ENCODE results near the gene RNF8.
"Not testable (repeated sequence)": the region's sequence is repeated elsewhere in the genome, so short reads cannot be mapped to it uniquely, and the experiment has no call there.

Gene RNF8

DNA sequence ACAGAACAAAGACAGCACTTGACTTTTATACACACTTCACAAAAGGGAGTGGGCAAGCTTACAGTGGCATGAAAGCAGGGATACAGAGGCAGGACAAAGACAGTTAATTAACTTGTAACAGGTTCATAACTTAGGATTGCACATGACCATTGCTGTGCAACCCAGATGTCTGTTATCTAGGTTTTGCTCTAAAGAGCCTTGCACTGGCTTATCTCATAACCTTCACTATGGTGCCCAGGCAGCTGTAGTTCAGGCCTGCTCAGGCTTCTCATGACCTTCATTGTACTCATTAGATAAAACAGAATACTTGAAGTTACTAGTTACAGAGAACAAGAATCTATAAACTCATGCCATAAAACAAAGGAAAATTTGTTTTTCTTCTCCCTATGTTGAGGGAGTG lies 47.9 kb downstream of the RNF8 start:
- DNase-seq, result not testable (repeated sequence)

DNA sequence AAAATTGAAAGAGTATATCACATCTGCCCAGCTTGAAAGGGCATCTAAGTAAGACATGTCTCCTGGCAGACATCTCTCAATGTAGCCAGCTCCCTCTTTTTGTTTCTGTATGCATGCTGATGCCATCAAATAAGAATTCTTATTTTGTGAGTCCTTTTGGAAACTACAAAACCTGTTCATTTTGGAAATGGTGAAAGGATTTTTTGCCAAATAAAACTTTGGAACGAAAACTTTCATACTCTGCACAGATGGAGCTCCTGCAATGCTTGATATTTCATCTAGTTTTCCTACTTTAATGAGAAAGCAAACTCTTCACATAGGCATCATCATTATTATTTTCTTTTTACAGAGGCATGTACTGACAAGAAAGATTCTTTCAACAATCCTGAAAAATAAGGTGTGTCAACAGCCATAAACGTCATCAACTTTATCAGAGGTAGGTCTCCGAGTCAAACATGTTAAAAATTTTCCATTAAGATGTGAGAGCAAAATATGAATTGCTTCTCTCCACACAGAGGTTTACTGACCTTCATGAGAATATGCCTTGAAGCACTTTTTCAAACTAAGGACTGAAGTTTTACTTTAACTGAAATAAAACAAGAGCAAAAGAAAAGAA lies 53.1 kb downstream of the RNF8 start:
- no peak for DNase-seq

DNA sequence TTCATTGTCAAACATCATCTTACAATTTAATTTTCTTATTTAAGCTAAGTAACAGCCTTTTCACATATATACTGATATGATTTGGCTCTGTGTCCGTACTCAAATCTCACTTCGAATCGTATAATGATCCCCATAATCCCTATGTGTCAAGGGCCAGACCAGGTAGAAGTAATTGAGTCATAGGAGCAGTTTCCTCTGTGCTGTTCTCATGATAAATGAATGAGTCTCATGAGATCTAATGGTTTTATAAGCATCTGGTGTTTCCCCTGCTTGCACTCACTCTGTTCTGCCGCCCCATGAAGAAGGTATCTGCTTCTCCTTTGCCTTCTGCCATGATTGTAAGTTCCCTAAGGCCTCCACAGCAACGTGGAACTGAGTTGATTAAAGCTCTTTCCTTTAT lies 54.2 kb downstream of the RNF8 start:
- DNase-seq, result no peak

DNA sequence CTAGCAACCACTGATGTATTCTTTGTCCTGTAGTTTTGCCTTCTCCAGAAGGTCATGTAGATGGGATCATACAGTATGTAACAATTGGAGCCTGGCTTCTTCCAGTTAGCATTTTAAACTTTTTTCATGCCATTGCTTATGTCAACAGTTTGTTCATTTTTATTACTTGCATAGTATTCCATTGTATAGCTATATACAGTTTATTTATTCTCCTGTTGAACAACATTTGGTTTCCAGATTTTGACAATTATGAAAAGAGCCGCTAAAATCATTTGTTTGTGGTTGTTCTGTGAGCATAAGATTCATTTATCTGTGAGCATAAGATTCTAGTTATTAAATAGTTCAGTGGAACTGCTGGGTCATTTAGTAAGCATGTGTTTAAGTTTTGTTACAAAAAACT lies 55.7 kb downstream of the RNF8 start:
- DNase-seq, result no peak

DNA sequence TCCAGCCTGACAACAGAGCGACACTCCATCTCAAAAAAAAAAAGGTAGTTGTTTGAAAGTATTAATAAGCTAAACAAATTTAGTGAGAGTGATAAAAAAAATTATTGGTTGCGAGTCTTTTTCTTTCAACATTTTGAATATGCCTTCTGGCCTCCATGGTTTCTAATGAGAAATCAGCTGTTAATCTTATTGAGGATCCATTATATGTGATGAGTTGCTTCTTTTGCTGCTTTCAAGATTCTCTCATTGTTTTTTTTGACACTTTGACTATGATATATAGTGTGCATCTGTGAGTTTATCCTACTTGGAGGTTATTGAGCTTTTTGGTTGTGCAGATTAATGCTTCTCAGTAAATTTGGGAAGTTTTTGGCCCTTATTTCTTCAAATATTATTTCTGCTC lies 63.6 kb downstream of the RNF8 start:
- DNase-seq, result no peak

DNA sequence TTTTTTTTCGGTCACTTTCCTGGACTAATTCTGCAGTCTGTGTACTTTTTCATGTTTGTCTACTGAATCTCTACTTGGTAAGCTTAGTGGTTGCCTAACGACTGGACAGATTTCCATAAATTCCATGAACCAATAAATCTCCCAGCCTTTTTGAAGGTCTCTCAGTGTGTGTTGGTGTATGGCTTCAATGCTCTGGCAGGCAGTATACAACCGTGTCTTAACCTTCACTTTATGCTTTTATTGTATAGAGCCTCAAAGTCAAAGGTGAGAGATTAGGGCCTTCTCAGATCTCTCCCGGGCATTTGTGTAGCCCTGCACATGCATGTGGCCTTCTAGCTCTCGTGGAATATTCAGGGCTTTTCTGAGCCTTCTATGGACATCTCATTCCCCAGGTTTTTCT lies 64.9 kb downstream of the RNF8 start:
- no peak for DNase-seq

DNA sequence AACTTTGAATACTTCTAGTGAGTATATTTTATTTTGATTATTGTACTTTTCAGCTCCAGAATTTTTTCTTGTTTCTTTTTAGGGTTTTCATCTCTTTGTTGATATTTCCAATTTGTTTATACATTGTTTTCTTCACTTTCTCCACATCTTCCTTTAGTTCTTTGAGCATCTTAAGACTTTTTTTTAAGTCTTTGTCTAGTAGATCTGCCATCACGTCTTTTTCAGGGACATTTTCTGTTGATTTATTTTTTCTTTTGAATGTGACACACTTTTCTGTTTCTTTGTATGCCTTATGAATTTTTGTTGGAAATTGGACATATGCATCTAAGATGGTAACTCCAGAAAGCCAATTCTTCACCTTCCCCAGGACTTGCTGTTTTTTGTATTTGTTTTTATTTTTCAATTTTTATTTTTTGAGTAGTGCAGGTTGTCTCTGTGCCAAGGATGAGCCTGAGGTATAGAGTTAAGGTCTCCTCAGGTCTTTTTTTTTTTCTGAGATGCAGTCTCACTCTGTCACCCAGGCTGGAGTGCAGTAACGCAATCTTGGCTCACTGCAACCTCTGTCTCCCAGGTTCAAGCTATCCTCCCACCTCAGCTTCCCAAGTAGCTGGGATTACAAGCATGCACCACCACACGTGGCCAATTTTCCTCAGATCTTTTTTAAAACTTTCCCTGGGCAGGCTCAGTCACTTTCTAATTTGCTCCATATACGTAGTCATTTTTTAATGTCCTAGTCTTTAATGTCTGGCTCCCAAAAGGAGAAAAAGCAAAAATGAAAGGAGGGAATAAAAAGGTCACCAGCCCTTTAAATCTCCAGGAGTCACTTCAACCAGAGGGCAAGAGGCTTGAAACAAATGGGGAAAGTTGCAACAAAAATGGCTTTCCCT lies 72.5 kb downstream of the RNF8 start:
- no peak for DNase-seq

DNA sequence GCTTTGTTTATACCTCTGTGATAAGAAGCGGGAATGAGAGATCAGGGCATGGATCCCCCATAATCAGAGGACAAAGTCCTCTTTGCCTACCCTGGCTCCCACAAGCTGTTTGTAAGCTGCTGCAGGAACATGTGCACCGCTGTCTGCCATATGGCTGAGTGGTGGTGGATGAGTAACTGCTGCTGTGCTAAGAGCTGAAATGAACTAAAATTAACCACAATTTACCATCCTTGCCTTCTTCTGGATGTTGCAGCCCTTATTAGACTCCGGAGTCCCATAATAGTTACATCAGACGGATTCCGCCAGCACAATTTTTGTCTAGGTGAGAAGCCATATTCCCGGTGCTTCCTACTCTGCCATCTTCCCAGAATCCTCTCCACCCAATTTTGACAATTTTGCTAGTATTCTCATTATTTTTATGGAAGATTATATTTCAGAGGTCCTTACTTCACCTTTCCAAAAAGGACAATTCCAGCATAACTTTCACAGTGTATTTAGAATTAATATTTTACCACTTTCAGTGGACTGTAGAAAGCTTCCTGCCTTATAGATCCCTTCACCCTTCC lies 73.2 kb downstream of the RNF8 start:
- DNase-seq, result no peak

DNA sequence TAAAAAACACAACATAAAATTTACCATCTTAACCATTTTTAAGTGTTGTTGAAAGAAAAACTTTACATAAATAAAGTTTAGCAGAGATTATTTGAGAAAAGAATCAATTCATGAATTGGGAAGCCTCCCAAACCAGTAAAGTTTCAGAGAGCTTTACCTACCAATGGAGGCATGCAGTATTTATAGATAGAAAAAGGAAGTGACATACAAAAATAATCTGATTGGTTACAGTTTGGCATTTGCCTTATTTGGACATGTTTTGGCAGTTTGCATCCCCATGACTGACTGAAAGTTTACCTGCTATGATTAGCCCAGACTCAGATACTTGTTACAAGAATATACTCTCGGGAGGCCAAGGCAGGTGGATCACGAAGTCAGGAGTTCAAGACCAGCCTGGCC lies 75.6 kb downstream of the RNF8 start:
- no peak for DNase-seq

DNA sequence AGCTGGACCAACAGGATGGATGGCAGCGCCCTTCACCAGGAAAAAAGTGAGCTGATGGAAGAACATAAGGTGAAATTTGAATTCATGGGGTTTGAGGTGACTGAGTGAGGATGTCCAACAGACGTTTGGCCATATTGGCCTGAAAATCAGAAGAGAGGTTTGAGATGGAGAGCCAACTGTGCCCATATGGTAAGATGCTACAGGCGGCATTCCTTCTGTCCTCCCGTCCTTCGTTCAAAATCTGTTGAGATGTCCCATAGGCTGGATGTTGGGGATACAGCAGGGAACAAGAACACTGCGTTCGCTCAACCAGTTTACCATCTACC lies 78.8 kb downstream of the RNF8 start:
- DNase-seq, result no peak

DNA sequence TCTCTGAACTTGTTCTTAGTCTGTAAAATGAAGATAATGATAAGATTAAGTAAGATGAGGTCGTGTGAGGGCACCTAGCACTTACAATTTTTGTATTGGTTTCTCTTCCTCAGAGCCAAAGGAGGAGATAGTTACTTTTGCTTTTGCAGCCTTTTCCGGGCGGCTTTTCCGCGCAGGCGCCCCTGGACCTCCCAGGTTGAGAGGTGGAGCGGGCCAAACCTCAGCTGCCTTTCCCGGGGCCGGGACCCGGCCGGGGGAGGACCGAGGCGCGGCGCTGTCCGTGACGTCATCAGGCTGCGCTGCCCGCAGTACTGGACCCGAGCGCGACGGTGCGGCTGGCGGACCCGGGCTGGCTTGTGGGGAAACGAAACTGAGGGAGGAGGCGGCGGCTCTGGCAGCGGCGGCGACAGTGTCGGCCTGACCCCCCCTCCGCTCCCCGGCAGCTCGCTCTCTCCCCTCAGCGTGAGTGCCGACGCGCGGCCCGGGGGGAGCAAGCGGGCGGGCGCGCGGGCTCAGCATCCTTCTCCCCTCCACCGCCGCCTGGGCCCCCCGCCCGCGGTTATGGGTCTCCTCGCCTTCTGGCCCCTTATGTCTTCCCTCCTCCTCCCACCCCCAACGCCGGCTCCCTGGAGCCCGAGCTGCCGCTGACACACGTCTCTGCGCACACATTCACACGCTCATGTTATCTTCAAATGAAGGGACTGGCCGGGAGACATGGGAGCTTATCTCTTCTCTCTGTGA lies 79.3 kb downstream of the RNF8 start, which contains the start of gene CMTR1:
TSS of gene CMTR1 (plus strand) at position 306 of the 741 bp plus-strand sequence. CDS start 2,409 bp downstream, outside the sequence.
- peak; percentile 96 to 98 for DNase-seq

DNA sequence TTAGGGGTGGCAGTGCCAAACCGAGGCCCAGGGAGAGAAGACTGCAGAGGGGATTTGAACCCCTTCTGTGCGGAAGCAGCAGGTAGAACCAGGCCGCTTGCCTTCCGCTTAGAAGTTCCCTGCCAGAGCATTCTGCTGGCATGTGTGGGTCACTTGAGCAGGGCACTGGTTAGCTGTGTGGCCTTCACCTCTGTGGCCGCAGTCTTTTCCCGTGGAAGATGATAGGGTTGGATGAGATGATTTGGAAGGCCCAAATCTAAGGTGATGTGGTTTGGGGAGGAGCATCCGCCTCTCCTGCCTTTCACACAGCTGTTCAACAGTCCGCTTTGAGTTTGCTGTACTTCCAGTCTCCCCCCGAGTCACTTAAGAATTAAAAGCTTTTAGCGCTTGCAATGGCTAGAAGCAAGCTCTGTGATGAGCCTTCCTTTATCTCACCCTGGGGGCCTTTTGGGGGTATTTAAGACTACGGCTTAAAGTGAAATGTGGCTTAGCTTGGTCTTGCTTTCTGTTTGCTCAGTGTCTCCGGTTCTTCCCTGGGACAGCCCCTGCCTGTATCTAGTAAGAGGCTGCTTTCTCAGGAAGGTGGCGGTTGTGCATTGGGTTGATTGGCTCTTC lies 80.0 kb downstream of the RNF8 start:
- DNase-seq, result peak; percentile 63 to 67

DNA sequence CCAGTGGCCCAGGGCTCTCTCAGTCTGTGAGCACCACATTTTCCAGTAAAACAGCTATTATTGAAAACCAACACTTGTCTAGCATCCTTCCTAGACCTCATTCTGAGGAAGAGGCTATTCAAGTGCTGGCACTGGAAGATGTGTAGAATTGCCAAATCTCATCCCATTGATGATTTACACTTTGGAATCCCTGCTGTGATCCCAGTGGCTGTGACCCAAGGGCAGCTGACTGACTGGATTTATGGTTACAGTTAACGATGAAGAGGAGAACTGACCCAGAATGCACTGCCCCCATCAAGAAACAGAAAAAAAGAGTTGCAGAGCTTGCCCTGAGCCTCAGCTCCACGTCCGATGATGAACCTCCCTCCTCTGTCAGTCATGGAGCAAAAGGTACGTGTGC lies 81.6 kb downstream of the RNF8 start:
- DNase-seq, result no peak

DNA sequence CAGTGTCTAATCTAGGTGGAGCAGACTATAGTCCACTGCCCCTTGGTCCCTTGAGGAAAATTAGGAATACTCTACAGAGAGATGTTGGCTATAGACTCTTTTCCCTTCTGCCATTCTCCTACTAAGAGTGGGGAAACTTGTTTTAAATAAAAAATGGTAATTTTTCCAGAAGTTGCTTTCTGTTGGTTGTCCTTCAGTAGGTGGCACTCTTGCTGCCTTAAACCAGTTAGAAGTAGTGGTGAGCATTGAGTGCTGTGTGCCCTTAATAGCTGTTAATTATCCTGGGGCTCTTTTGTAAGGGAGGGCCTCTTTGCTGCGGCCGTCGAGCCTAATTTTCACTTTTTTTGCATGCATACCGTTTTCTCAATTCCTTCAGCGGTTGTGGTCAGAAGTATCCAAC lies 82.0 kb downstream of the RNF8 start:
- no peak for DNase-seq

DNA sequence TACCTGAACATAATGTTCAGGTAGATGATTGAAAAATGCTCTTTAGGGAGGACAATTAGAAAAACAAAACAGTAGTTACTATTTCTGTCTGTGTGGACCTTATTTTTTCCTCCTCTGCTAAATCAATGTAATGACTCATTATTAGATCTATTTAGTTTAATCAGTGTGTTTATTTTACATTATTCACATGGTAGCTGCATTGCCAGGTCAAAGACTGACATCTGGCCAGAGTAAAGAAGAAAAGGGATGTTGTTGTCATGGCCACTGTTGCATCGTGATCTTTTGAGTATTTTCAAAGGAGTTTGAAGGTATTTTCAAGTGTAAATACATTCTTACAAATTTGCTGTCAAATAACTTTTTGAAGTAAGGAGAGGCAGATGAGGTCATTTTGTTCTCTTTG lies 85.1 kb downstream of the RNF8 start:
- DNase-seq, result no peak

DNA sequence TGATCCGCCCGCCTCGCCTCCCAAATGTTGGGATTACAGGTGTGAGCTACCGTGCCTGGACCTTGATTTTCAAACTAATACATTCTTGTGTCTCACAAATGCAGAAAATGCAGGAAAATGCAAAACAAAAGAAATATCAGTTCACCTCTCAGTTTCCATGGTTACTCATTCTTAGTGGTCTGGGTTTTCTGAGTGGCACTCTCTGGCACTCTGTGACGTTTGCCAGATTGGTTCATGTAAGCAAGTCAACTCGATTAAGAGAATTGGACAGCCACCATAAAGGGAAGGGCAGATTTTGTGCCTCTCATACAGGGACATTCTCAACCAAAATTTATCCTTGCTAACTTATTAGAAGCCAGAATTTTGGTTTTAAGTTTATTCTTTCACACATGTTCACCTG lies 87.9 kb downstream of the RNF8 start:
- DNase-seq, result no peak

DNA sequence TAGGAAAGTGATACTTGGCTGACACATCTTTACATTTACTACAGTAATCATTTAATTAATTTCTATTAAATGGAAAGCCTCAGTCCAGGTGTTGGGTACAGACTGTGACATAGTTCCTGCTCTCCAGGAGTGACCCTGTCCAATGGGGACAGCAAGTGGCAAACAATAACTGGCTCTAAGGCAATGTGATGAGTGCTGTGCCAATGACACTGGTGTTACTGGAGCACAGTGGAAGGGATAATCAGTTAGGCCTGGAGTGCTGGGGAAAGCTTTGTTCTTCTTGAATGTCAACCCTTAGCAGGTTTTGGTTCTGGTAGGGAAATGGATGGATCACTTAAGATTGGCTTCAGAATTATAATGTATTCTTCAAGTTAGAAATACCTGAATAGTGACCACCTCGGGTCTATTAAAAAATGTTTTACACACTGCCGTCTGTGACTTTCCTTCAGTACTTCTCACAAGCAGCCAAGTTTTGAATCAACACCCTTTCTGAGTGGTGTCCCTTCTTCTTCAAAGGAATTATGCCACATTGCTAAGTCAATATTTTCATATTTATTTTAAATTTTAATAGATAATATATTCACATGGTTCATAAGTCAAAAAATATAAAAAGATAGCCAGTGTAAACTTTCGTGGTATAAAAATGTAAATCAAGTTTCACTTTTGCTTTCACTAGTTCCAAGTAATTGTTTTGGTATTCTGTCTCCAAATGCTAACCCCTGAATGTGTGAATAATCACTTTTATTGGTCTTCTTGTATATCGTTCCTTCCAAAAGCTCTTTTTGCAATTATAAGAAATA lies 88.8 kb downstream of the RNF8 start:
- DNase-seq, result no peak

DNA sequence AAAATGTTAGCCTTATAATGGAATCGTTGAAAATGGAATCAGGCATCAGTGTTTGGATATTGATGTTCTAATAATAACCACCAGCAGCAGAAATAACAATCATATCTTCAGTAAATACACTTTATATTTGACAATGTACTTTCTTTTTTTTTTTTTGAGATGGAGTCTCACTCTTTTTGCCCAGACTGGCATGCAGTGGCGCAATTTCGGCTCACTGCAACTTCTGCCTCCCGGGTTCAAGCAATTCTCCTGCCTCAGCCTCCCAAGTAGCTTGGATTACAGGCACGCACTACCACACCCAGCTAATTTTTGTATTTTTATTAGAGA lies 89.4 kb downstream of the RNF8 start:
- not testable (repeated sequence) for DNase-seq

Measured in activated T-cell treated with anti-CD3 and anti-CD28 coated beads, Interleukin-2, amount 50 U/mL, for 48 hours (primary cell).